Measurements from ENCODE around the gene ICAM5.

ICAM5 gene

GRCh38 chr19:10292206-10292788, 2.5 kb downstream of the ICAM5 start:
- ATAC-seq (ENCODE audit: low read depth): peak; percentile 32
- H3K4me1 ChIP-seq (ENCODE audit: insufficient read depth, poor library complexity, severe bottlenecking): peaks cover 7% of the 10 kb centered on the region
- H3K4me3 ChIP-seq (ENCODE audit: severe bottlenecking): peak overlapping the region; percentile 47
- no peak for DNase-seq (ENCODE audit: low spot score)
- no peak overlapping the region for H3K27ac ChIP-seq (ENCODE audit: poor library complexity, severe bottlenecking)
- peaks cover 7% of the 10 kb centered on the region; the same call in 1 of the 2 replicates for H3K36me3 ChIP-seq (ENCODE audit: low read depth)
- no peak for TF ChIP-seq CTCF (IDR thresholded peaks at IDR 0.05; ENCODE audit: poor library complexity, severe bottlenecking)
- no peaks in the 10 kb centered on the region for H3K9me3 ChIP-seq (ENCODE audit: severe bottlenecking)
- H3K27me3 ChIP-seq (ENCODE audit: insufficient read depth, poor library complexity, severe bottlenecking): no peaks in the 10 kb centered on the region

GRCh38 chr19:10292789-10293636, 3.3 kb downstream of the ICAM5 start:
- Histone ChIP-seq H3K27me3 (ENCODE audit: insufficient read depth, poor library complexity, severe bottlenecking) (no peaks in the 10 kb centered on the region), H3K4me1 (ENCODE audit: insufficient read depth, poor library complexity, severe bottlenecking) (peaks cover 7% of the 10 kb centered on the region), H3K9me3 (ENCODE audit: severe bottlenecking) (no peaks in the 10 kb centered on the region), H3K4me3 (ENCODE audit: severe bottlenecking) (no peak overlapping the region), H3K36me3 (ENCODE audit: low read depth) (peaks cover 7% of the 10 kb centered on the region; the same call in 1 of the 2 replicates), H3K27ac (ENCODE audit: poor library complexity, severe bottlenecking) (no peak overlapping the region)
- ATAC-seq (ENCODE audit: low read depth) (no peak), DNase-seq (ENCODE audit: low spot score) (no peak)
- no peak for TF ChIP-seq CTCF (IDR thresholded peaks at IDR 0.05; ENCODE audit: poor library complexity, severe bottlenecking)

- TF ChIP-seq CTCF (IDR thresholded peaks at IDR 0.05; ENCODE audit: poor library complexity, severe bottlenecking): no peak
- Histone ChIP-seq H3K9me3 (ENCODE audit: severe bottlenecking) (no peaks in the 10 kb centered on the region), H3K36me3 (ENCODE audit: low read depth) (peaks cover 7% of the 10 kb centered on the region; the same call in 1 of the 2 replicates), H3K4me3 (ENCODE audit: severe bottlenecking) (no peak overlapping the region), H3K4me1 (ENCODE audit: insufficient read depth, poor library complexity, severe bottlenecking) (peaks cover 4% of the 10 kb centered on the region), H3K27ac (ENCODE audit: poor library complexity, severe bottlenecking) (no peak overlapping the region), H3K27me3 (ENCODE audit: insufficient read depth, poor library complexity, severe bottlenecking) (no peaks in the 10 kb centered on the region)
- no peak for DNase-seq (ENCODE audit: low spot score)
- ATAC-seq (ENCODE audit: low read depth): no peak
Measured at GRCh38 chr19:10293637-10294367, 4.0 kb downstream of the ICAM5 start.

GRCh38 chr19:10294368-10294697, 4.6 kb downstream of the ICAM5 start:
- H3K36me3 ChIP-seq (ENCODE audit: low read depth): peaks cover 7% of the 10 kb centered on the region; the same call in 1 of the 2 replicates
- H3K9me3 ChIP-seq (ENCODE audit: severe bottlenecking): no peaks in the 10 kb centered on the region
- ATAC-seq (ENCODE audit: low read depth) (no peak), DNase-seq (ENCODE audit: low spot score) (no peak)
- peaks cover 4% of the 10 kb centered on the region for H3K4me1 ChIP-seq (ENCODE audit: insufficient read depth, poor library complexity, severe bottlenecking)
- no peak overlapping the region for H3K4me3 ChIP-seq (ENCODE audit: severe bottlenecking)
- no peak for TF ChIP-seq CTCF (IDR thresholded peaks at IDR 0.05; ENCODE audit: poor library complexity, severe bottlenecking)
- H3K27ac ChIP-seq (ENCODE audit: poor library complexity, severe bottlenecking): no peak overlapping the region
- H3K27me3 ChIP-seq (ENCODE audit: insufficient read depth, poor library complexity, severe bottlenecking): no peaks in the 10 kb centered on the region
